DMS53 treated with DMSO at 0.1 percent for 48 hours (cell line): ENCODE results near the gene LAIR1.

Experiments used
- DNase-seq: peaks from one replicate; lab custom pipeline; 2025; ENCODE audit not compliant: unreplicated experiment; lab: John Stamatoyannopoulos, UW

The LAIR1 gene

DNA sequence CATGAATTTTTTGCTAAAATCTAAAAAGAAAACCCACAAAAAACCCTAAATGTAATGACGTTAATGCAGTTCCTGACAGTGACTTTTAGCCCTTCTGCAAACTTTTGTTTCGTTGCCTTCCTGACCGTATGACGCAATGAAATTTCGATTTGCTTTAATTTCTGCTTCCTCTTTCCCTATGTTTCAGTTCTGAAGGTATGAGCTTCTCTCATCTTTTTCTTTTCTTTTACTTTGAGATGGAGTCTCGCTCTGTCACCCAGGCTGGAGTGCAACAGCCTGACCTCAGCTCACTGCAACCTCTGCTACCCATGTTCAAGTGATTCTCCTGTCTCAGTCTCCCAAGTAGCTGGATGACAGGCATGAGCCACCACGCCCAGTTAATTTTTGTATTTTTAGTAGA lies 45.7 kb downstream of the LAIR1 start:
- DNase-seq = no peak

DNA sequence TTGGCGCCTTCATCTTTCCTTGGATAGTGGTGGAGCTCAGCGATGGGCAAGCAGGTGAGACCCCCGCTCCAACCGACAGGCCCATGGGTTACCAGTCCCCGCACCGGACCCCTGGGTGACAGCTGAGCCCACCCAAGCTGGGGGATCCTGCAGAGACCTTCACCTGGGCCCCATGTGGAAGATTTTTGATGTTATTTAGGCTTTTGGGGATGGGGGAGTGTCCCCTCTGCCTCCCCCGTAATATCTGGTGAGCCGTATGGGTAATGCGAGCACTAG lies 46.8 kb downstream of the LAIR1 start:
- no peak for DNase-seq

DNA sequence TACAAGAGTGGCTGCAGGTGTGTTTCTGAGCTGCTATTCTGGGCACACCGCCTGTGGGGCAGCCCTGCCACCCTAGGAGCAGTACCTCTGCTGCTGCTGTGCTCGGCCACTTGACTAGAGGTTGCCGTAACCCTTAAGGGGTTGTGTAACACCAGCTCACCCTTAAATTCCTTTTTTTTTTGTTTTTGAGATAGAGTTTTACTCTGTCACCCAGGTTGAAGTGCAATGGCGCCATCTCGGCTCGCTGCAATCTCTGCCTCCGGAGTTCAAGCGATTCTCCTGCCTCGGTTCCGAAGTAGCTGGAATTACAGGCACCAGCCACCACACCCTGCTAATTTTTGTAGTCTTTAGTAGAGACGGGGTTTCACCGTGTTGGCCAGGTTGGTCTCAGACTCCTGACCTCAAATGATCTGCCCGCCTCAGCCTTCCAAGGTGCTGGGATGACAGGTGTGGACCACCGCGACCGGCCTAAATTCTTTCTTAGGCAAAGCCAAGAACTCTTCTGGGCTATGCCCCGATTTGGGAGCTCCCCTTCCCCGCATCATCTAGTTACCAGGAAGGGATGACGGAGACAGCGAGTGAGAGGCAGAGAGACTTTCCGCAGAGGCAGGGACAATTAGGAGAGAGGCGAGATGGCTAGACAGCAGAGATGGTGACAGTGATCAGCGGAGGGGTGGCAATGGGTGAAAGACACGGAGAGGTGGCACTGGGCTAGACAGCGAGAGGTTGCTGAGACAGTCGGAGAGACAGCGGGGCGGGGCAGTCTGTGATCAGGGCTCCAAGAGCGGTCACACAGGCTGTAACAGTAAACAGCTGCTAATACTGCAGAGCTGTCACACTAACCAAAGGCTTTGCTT lies 47.4 kb downstream of the LAIR1 start:
- no peak for DNase-seq

DNA sequence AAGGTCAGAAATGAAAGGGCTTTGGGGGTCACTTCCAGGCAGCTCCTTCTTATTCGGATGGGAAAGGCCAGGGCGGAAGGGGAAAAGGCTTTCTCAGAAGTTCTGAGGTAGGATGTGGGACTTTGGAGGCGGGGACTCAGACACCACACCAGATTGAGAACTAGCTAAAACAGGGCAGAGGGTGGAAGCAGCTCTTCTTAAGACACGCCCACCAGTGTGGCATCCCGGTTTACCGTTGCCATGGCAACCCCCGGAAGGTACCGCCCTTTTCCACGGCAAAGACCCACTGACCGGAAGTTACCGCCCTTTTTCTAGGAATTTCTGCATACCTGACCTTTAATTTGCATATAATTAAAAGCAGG lies 48.0 kb downstream of the LAIR1 start:
- DNase-seq = no peak

DNA sequence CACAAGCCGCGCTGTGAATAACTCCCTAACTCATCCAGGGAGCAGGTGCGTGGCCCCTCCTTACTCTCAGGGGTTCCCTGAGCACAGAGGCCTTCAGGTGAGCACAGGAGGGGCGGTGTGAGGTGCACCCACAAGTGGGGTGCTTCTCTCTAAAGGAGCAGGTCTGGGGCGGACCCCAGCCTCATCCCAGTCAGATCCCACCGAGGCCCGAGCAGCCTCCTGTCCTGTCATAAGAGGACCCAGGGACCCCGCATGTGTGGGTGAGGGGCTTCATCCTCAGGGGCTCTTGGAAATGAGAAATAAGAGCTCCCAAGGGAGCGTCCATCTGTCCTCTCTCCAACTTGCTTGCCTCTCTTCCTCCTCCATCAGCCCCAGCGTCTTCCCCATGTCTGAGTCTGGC lies 48.8 kb downstream of the LAIR1 start:
- DNase-seq = no peak

DNA sequence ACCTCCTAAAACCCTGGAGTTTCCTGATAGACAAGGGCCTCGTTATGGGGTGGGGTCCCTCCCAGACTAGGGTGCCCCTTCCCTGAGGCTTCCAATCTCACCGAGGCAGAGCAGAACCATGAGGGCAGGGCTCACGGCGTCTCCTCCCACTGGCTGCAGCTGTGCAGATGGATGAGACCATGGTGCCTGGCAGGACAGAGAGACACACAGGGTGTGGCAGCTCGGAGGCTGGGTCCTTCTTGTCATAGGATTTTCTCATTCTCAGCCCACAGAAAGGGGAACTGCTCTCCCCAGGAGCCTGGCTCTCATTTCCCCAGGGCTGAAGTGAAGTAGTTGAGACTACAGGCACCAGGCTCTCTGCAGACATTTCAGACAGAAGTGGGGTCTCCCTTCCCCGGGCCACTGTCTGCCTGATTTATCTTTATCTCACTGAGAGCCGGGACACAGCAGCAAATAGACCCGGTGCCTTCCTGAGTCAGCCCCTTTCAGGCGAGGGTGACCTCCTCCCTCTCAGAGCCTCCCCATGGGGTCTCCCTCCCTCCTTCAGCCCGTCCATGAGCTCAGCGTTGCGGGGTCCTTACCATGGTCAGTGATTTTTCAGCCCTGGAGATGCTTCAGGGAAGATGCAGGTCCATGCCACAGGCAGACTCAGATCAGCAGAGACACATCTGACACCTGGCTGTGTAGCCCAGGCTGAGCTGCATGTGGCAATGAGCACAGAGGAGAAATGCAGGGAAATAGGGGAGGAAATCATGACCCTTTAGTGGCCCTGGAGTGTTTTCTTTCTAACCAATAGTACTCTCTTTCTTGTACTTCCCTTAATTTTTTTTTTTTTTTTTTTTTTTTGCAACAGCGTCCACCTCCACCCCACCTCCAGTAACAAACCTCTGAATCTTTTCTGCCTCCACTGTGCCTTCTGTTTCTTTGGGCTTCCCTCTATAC lies 52.0 kb downstream of the LAIR1 start, which contains the start of gene LILRA5:
Gene LILRA5, minus strand, starts transcription at position 731 of the 942 bp plus-strand sequence. Its CDS starts 147 bp downstream, at position 584.
- DNase-seq = no peak

DNA sequence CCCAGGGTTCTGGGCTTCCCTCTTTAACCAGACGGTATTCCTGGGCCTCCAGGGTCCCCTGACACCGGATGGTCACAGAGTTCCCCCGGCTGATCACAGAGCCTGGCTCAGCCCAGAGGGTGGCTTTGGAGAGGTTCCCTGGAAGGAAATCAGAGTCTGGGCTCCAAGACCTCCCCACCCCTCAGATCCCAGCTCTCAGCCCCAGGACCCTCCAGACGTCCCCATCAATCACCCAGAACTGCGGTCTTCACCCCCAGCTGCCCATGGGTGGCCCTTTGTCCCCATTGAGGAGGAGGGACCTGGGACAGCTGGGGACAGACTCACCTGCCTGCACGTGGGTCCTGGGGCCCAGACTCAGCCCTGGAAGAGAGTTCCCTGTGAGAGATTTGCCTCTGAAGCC lies 52.7 kb downstream of the LAIR1 start:
- no peak for DNase-seq

DNA sequence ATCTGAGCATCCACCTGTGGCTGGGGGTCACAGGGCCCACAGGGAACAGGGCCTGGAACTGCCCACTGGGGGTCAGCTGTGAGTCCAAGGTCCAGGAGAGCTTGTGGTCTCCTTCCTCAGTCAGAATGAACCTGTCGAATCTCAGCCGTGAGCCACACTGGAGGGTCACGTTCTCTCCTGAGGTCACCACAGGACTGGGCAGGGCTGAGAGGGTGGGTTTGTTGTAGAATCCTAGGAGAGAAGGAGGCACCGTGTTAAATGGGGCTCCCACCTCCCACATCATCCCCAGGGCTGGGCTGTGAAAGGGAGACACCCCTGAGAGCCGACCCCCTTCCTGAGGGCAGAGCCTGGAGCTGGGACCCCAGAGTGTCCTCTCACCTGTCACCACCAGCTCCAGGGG lies 53.2 kb downstream of the LAIR1 start:
- no peak for DNase-seq

DNA sequence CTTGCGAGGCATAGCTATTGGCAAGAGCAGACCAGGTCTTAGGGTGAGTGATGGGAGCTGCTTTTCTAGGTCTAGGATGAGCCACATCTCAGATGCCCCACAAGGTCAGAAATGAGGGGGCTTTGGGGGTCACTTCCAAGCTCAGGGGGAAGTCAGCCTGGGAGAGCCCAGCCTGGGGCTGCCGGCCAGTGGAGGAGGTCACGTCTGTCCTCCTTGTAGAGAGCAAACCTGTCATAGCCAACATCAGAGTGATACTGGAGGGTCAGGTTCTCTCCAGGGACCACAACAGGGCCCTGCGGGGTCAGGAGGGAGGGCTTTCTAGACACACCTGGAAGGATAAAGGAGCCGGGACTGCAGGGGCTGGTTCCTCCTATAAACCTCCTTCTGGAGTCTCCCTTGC lies 54.2 kb downstream of the LAIR1 start:
- DNase-seq = no peak

DNA sequence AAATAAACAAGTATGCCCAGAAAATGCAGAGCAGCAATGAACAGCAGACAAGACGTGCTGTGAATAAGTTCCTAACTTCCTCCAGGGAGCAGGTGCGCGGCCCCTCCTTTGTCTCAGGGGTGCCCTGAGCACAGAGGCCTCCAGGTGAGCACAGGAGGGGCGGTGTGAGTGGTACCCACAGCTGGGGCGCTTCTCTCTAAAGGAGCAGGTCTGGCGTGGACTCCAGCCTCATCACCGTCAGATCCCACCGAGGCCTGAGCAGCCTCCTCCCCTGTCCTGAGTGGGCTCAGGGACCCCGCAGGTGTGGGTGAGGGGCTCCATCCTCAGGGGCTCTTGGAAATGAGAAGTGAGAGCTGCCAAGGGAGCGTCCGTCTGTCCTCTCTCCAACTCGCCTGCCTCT lies 54.9 kb downstream of the LAIR1 start:
- DNase-seq = no peak

DNA sequence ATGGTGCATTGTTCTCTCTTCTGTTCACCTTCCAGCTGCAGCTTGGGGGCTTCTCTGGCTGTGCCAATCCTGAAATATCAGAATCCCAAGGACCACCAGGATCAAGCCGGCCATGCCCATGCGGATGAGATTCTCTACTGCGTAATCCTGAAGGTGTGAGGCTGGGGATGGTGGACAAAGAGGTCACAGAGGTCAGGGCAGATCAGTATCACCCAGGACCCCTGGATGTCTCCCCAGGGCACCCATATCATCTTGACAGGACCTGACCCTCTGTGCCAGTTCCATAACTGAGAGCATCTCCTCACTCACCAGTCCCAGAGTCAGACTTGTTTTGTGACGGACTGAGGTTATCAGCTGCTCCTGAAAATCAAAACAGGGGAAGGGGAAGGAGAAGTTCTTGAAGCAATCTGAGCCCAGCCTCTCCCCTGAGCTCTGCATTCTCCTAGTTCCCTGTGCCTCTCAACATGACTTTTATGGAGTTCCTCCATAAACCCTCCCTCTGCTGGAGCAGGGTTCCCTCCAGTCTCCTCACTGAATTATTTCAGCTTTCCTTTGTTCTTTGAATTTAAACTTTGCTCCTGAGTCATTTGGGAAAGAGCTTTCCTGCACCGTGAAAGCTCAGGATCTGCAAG lies 57.2 kb downstream of the LAIR1 start:
- no peak for DNase-seq

DNA sequence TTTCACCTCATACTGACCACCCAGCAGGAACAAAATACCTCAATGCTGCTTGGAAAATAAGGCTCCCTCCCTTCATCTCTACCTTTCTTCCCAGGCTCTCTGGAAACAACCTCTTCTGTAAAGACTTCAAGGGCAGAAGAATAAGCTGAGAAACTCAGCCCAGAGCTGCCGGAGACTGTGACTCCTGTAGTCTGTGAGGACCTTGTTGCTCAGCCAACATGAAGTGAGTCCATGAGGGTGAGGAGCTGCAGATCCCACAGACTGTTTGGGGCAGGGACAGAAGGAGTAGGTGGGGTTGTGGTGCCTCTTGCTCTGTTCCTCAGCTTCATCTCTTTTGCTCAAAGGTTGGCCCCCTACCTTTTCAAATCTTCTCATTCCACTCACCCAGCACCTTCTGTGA lies 59.6 kb downstream of the LAIR1 start:
- DNase-seq = no peak

DNA sequence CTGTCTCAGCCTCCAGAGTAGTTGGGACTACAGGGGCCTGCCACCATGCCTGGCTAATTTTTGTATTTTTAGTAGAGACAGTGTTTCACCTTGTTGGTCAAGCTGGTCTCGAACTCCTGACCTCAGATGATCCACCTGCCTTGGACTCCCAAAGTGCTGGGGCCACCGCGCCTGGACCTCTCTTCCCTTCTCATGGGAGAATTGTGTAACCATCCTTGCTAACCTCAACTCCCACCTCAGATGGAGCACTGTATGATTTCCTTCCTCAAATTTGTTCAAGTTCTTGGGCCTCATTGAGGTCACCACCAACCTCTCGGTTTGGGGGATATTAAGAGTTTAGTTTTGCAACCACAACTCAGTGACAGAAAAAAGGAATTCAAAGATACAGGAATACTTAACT lies 62.5 kb downstream of the LAIR1 start:
- no peak for DNase-seq
